DOHH2 (cell line): Measurements from ENCODE around the gene PPP1R26.

ENCODE experiments used
- H3F3A ChIP-seq: fragments of 200-600 bp; sonication (generic), shearing (Covaris generic); 2 replicates; pipeline ENCODE4 v1.6.0; 2016; ENCODE audit warnings: antibody characterized with exemption, mild to moderate bottlenecking; ENCODE audit not compliant: control insufficient read depth, insufficient read depth
- H3K27ac ChIP-seq: fragments of 200-600 bp; sonication (generic); 2 replicates; pipeline ENCODE4 v1.5.1; 2014; ENCODE audit warnings: low read depth, mild to moderate bottlenecking, low read length, moderate library complexity
- H3K27me3 ChIP-seq: fragments of 200-600 bp; sonication (generic); 2 replicates; pipeline ENCODE4 v1.6.1; 2014; ENCODE audit warnings: mild to moderate bottlenecking, low read length, mixed read lengths; ENCODE audit not compliant: control insufficient read depth
- H3K36me3 ChIP-seq: fragments of 200-600 bp; sonication (generic); 2 replicates; pipeline ENCODE4 v1.6.1; 2014; ENCODE audit warnings: mild to moderate bottlenecking, low read length, moderate library complexity, mixed read lengths; ENCODE audit not compliant: control insufficient read depth
- H3K4me1 ChIP-seq: fragments of 200-600 bp; sonication (generic); 2 replicates; pipeline ENCODE4 v1.6.1; 2014; ENCODE audit warnings: mild to moderate bottlenecking, low read length, mixed read lengths; ENCODE audit not compliant: control insufficient read depth
- H3K4me2 ChIP-seq: fragments of 200-600 bp; sonication (generic); 2 replicates; pipeline ENCODE4 v1.6.0; 2014; ENCODE audit warnings: mild to moderate bottlenecking, low read length, moderate library complexity
- H3K4me3 ChIP-seq: fragments of 200-600 bp; sonication (generic); 2 replicates; pipeline ENCODE4 v1.5.1; 2014; ENCODE audit warnings: mild to moderate bottlenecking, low read length, mixed read lengths
- H3K79me2 ChIP-seq: fragments of 200-600 bp; sonication (generic); 2 replicates; pipeline ENCODE4 v1.6.1; 2014; ENCODE audit warnings: mild to moderate bottlenecking, low read length, mixed read lengths; ENCODE audit not compliant: control insufficient read depth
- H3K9me2 ChIP-seq: fragments of 200-600 bp; sonication (generic); replicated peaks from 2 replicates; pipeline ENCODE4 v1.6.1; 2014; ENCODE audit warnings: mild to moderate bottlenecking, low read length, mixed read lengths; ENCODE audit not compliant: control insufficient read depth
- H3K9me3 ChIP-seq: fragments of 200-600 bp; sonication (generic); 2 replicates; pipeline ENCODE4 v1.6.1; 2014; ENCODE audit warnings: antibody characterized with exemption, low read length, mixed read lengths; ENCODE audit not compliant: control insufficient read depth, insufficient read depth
- H4K20me1 ChIP-seq: fragments of 200-600 bp; sonication (generic); 2 replicates; pipeline ENCODE4 v1.6.0; 2014; ENCODE audit warnings: low read depth, mild to moderate bottlenecking, antibody characterized with exemption, low read length, moderate library complexity; ENCODE audit not compliant: control insufficient read depth, insufficient read depth
- CTCF ChIP-seq: fragments of 200-600 bp; sonication (generic); IDR thresholded peaks from one replicate; pipeline ENCODE4 v1.5.1; 2014; ENCODE audit warnings: antibody characterized with exemption, mild to moderate bottlenecking, low read depth, low read length; ENCODE audit not compliant: poor library complexity, severe bottlenecking
- EZH2phosphoT487 ChIP-seq: fragments of 200-600 bp; sonication (generic); IDR thresholded peaks from 2 replicates; pipeline ENCODE4 v1.6.1; 2017; ENCODE audit warnings: borderline replicate concordance, mild to moderate bottlenecking, antibody characterized with exemption, low read length, moderate library complexity, mixed read lengths

PPP1R26 gene

GRCh38 chr9:135515083-135515951, 35.7 kb downstream of the PPP1R26 start:
- Histone ChIP-seq H3K9me2 (no peaks in the 10 kb centered on the region), H4K20me1 (no peaks in the 10 kb centered on the region), H3K4me1 (no peaks in the 10 kb centered on the region), H3K9me3 (no peaks in the 10 kb centered on the region), H3K79me2 (no peaks in the 10 kb centered on the region), H3K27ac (no peak overlapping the region), H3F3A (no peaks in the 10 kb centered on the region), H3K4me2 (no peak overlapping the region), H3K27me3 (no peaks in the 10 kb centered on the region), H3K36me3 (no peaks in the 10 kb centered on the region), H3K4me3 (no peak overlapping the region)
- TF ChIP-seq EZH2phosphoT487 (no peak), CTCF (no peak)

- Histone ChIP-seq H3K4me2 (no peak overlapping the region), H3K4me1 (no peaks in the 10 kb centered on the region), H3K27ac (no peak overlapping the region), H3K79me2 (no peaks in the 10 kb centered on the region), H4K20me1 (no peaks in the 10 kb centered on the region), H3K27me3 (no peaks in the 10 kb centered on the region), H3F3A (no peaks in the 10 kb centered on the region), H3K9me2 (no peaks in the 10 kb centered on the region), H3K4me3 (no peak overlapping the region), H3K9me3 (no peaks in the 10 kb centered on the region), H3K36me3 (no peaks in the 10 kb centered on the region)
- no peak for TF ChIP-seq CTCF
- TF ChIP-seq EZH2phosphoT487 = no peak
These were observed 36.7 kb downstream of the PPP1R26 start for GRCh38 chr9:135516132-135516860.

- Histone ChIP-seq H3K4me3 (no peak overlapping the region), H3K4me1 (no peaks in the 10 kb centered on the region), H3K9me2 (no peaks in the 10 kb centered on the region), H3F3A (no peaks in the 10 kb centered on the region), H3K79me2 (no peaks in the 10 kb centered on the region), H3K27me3 (no peaks in the 10 kb centered on the region), H3K27ac (no peak overlapping the region), H3K4me2 (no peak overlapping the region), H3K36me3 (no peaks in the 10 kb centered on the region), H4K20me1 (no peaks in the 10 kb centered on the region), H3K9me3 (no peaks in the 10 kb centered on the region)
- no peak for TF ChIP-seq EZH2phosphoT487
- TF ChIP-seq CTCF = no peak
These were observed 37.8 kb downstream of the PPP1R26 start for GRCh38 chr9:135517407-135517822.
